Chondrocyte (in vitro differentiated cells): ENCODE data around the gene GABRB1. TPM values are rescaled to one million over a fixed set of nuclear protein-coding genes. Genes with fewer than 3 reads are reported as not detected.

Experiments
- DNase-seq: peaks from one replicate; pipeline ENCODE4 v3.0.0; 2021; ENCODE audit warnings: mixed read lengths, low spot score
- H3K27ac Mint-ChIP-seq: one replicate; pipeline ENCODE4 v1.8.0; 2021; ENCODE audit warnings: mild to moderate bottlenecking, moderate library complexity, mixed read lengths; ENCODE audit not compliant: unreplicated experiment
- H3K27me3 Mint-ChIP-seq: 2 replicates; pipeline ENCODE4 v1.8.0; 2021; ENCODE audit warnings: low read depth, mixed read lengths
- H3K36me3 Mint-ChIP-seq: 2 replicates; pipeline ENCODE4 v1.8.0; 2021; ENCODE audit warnings: low read depth, mixed read lengths
- H3K4me1 Mint-ChIP-seq: 2 replicates; pipeline ENCODE4 v1.8.0; 2021; ENCODE audit warnings: low read depth, mild to moderate bottlenecking, mixed read lengths
- H3K4me3 Mint-ChIP-seq: one replicate; pipeline ENCODE4 v1.8.0; 2021; ENCODE audit warnings: mild to moderate bottlenecking, moderate library complexity, mixed read lengths; ENCODE audit not compliant: unreplicated experiment
- H3K9me3 Mint-ChIP-seq: 2 replicates; pipeline ENCODE4 v1.8.0; 2021; ENCODE audit warnings: low read depth, mixed read lengths
- total RNA-seq: library from RNA; stranded (reverse); gene quantifications from 3 replicates; pipeline ENCODE4 v1.2.1, GENCODE V29; 2021
- TF ChIP-seq, protein P1 (sequence below): fragments of 200-600 bp; sonication (generic); IDR thresholded peaks from 2 replicates; pipeline ENCODE4 v1.5.0; 2021; ENCODE audit warnings: antibody characterized with exemption, mild to moderate bottlenecking, moderate library complexity

Gene GABRB1
- total RNA-seq, 1 donor from 2014 or later: not detected

DNA sequence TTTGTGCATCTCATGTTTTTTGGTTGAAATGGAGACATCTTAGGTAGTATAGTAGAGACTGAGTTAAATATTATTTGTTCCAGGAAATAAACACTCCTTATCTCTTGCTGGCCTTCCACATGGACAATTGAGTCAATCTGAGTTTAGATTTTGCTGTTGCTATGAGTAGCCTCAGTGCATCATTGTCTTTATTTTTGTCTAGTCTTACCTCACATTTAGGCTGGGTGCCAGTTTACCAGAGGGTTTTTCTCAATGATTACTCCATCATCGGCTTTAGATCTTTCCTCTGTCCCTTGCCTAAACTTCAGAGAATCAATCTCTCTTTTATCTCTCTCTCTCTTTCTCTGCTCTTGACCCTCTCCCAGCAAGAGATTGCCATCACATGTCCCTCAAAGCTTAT lies 73.6 kb downstream of the GABRB1 start:
- no peak for DNase-seq
- Mint-ChIP-seq H3K27me3 (peaks cover 45% of the 10 kb centered on the region), H3K4me1 (no peaks in the 10 kb centered on the region), H3K27ac (no peak overlapping the region), H3K4me3 (no peak overlapping the region), H3K36me3 (no peaks in the 10 kb centered on the region), H3K9me3 (no peaks in the 10 kb centered on the region)
- TF ChIP-seq, protein P1, sequence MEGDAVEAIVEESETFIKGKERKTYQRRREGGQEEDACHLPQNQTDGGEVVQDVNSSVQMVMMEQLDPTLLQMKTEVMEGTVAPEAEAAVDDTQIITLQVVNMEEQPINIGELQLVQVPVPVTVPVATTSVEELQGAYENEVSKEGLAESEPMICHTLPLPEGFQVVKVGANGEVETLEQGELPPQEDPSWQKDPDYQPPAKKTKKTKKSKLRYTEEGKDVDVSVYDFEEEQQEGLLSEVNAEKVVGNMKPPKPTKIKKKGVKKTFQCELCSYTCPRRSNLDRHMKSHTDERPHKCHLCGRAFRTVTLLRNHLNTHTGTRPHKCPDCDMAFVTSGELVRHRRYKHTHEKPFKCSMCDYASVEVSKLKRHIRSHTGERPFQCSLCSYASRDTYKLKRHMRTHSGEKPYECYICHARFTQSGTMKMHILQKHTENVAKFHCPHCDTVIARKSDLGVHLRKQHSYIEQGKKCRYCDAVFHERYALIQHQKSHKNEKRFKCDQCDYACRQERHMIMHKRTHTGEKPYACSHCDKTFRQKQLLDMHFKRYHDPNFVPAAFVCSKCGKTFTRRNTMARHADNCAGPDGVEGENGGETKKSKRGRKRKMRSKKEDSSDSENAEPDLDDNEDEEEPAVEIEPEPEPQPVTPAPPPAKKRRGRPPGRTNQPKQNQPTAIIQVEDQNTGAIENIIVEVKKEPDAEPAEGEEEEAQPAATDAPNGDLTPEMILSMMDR: no peak

DNA sequence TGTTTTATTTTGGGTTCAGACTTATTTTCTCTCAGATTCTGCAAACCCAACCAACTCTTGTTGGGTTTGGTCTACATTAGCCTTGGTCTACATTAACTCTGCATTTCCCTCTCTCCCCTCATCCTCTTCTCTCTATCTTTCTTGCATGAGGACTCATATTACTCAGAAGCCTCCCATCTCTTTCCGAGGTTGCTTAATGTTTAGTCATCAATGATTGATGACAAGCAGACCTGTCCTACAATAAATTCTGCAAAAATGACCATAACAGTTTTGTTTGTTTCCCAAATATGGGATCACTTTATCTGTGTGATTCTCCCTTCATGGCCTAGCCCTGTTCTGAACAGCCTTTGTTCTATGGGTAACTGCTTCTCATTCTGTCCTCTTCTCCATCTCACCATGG lies 75.2 kb downstream of the GABRB1 start:
- no peaks in the 10 kb centered on the region for H3K9me3 Mint-ChIP-seq
- no peaks in the 10 kb centered on the region for H3K36me3 Mint-ChIP-seq
- TF ChIP-seq, protein P1: no peak
- peaks cover 46% of the 10 kb centered on the region for H3K27me3 Mint-ChIP-seq
- H3K4me1 Mint-ChIP-seq: no peaks in the 10 kb centered on the region
- no peak for DNase-seq
- no peak overlapping the region for H3K4me3 Mint-ChIP-seq
- no peak overlapping the region for H3K27ac Mint-ChIP-seq

DNA sequence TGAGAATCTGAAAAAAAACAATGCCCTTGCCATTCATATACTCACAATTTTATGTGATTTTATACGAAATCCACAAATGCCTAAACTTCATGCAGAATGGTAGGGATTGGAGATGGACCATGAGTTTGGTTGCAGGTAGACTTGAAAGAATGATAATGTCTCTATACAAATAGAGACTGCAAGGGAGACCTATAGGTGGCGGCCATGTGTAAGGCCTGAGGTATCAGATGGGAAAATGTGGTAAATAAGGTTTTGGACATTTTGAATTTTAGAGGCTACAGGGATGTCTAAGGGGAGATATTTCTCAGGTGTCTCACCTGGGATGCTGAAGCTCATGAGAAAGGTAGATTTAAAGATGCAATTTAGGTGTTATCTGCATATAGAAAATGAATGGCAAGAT lies 78.0 kb downstream of the GABRB1 start:
- no peak for DNase-seq
- Mint-ChIP-seq H3K27ac (no peak overlapping the region), H3K36me3 (no peaks in the 10 kb centered on the region), H3K27me3 (peaks cover 42% of the 10 kb centered on the region), H3K4me3 (no peak overlapping the region), H3K4me1 (no peaks in the 10 kb centered on the region), H3K9me3 (no peaks in the 10 kb centered on the region)
- TF ChIP-seq, protein P1: peak; percentile 42

DNA sequence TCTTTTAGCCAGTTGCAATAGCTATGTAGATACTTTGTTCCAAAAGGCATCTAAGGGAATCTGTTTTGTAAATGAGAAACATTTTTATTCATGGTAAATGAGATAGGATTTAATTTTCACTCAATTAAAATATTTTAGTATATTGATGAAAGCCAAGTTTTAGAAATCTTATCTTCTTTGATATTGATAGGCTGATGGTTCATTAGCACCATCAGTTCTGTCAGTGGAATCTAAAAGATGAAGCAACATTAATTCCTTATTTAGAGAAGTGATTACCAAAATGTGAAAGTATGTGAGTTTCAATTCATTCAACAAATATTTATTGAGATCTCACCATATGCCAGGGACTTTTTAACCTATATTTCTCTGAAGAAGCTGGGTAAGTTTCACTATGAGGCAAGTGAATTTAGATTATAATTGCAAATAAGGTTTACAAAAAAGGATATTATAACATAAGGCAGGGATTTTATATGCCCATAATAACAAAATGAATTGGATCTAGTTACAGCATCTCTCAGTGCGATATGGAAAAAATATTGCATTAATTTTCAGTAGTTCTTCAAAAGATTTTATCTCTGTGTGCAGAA lies 79.3 kb downstream of the GABRB1 start:
- no peaks in the 10 kb centered on the region for H3K36me3 Mint-ChIP-seq
- H3K27me3 Mint-ChIP-seq: peaks cover 33% of the 10 kb centered on the region
- H3K27ac Mint-ChIP-seq: no peak overlapping the region
- TF ChIP-seq, protein P1: no peak
- no peak overlapping the region for H3K4me3 Mint-ChIP-seq
- no peaks in the 10 kb centered on the region for H3K4me1 Mint-ChIP-seq
- no peak for DNase-seq
- no peaks in the 10 kb centered on the region for H3K9me3 Mint-ChIP-seq

DNA sequence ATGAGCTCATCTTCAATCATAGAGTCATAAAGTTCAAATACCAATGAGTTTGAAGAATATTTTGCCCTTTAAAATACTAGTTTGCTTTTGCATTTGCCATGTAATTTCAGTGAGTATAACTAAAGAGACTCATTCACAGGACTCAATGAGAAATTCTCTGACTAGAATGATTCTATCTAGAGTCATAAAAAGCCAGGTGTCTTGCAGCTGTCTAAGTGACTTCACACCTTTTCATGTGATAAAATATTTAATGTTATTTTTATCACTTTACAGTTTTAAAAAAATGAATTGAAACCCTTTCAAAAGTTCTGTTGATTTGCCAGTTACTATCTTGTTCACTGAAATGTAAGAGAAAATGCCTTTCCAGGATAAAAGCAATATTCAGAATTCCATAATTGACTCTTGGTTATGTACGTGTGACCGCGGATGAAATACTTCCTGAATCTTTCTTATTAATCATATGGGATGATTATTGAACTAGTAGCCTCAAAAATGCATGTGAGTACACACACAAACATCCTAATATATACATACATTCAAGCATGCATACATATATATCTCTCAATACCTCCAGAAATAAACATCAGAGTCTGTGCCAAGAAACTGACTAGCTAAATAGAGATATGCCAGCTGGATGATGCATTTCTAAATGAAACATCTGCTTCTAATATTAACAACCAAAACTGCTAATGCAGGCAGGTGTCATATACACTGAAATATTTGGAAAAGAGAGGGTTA lies 87.0 kb downstream of the GABRB1 start:
- TF ChIP-seq, protein P1: no peak
- no peak for DNase-seq
- H3K36me3 Mint-ChIP-seq: no peaks in the 10 kb centered on the region
- H3K9me3 Mint-ChIP-seq: no peaks in the 10 kb centered on the region
- no peak overlapping the region for H3K4me3 Mint-ChIP-seq
- H3K27ac Mint-ChIP-seq: no peak overlapping the region
- no peaks in the 10 kb centered on the region for H3K4me1 Mint-ChIP-seq
- H3K27me3 Mint-ChIP-seq: peaks cover 41% of the 10 kb centered on the region
